ENCODE data around the gene CEP170.

CEP170 gene

GRCh38 chr1:243267914-243268653 is 13.0 kb upstream of the CEP170 start:
- peak; percentile 95 for DNase-seq

- DNase-seq = no peak
Observed at GRCh38 chr1:243267471-243267880, 12.4 kb upstream of the CEP170 start.

DNA sequence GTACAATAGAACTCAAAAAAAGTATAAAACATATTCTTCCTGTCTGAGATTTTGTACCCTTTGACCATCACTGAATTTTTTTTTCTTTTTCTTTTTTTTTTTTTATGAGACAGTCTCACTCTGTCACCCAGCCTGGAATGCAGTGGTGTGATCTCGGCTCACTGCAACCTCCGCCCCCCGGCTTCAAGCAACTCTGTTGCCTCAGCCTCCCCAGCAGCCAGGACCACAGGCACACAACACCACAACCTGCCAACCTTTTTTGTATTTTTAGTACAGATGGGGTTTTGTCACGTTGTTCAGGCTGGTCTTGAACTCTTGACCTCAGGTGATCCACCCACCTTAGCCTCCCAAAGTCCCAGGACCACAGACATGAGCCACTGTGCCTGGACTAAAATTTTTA is 11.2 kb upstream of the CEP170 start:
- no peak for DNase-seq

DNA sequence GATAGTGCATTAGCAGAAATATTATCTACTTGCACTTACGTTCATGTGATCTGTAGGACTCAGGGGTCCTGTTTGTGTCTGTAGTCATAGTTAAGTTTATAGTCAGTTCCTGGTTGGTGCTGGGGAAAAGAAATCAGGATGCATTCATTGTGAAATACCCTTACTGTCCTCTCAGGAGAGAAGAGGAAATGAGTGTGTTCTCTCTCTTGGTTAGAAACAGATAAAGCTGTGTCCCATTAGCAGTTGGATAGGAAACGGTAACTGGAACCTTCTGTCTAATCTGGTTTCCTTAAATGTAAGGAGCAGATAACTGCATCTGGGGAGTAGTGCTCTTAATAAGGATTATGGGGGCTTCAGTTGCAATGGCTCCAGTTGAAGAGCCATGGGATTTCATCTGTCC is 9.6 kb upstream of the CEP170 start:
- peak; percentile 80 for DNase-seq

DNA sequence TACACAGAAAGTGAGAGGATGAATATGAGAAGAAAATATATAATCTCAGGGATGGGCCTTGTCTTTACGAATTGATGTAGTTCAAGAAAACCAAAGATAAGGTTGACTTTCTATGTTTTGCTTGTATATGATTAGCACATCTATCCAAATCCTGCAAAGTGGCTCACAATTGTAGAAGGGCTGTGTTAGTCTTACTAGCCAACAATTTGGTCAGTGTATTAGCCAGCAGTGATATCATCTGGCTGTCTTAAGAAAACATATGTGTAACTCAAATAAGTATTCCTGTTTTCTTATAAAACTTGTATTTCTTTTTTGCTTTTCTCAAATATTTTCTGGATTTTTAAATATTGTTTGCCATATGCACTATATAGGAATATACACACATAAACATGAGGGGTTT is 6.3 kb upstream of the CEP170 start:
- DNase-seq = no peak

DNA sequence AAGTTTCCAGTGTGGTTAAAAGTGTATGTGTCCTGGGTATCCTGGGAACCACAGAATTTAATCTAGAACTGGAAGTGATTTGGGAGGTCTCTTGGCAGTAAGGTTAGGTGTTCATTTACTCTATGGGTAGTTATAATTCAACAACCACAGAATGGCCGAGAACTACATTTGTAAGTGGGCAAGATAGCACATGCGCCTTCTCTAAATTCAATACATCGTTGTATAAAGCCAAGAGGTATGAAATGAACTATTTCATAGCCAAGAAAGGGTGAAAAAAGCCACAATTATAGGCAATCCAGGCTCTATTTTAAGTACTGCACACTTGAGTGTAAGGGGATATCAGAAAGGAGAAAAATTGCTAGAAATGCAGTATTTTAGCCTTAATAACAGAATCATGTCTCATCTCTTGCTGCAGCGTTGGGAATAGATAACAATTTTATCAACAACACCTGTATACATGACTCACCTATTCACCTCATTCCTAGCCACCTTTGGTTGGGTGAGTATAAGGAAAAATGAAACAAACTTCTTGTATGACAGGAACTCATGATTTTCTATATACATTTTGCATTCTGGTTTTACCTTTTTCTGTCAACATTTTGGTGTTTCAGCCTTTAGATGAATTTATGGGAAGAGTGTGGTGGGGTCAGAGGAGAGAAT is 5.3 kb upstream of the CEP170 start:
- DNase-seq = no peak

GRCh38 chr1:243258731-243259130 is 3.6 kb upstream of the CEP170 start:
- DNase-seq = no peak

DNA sequence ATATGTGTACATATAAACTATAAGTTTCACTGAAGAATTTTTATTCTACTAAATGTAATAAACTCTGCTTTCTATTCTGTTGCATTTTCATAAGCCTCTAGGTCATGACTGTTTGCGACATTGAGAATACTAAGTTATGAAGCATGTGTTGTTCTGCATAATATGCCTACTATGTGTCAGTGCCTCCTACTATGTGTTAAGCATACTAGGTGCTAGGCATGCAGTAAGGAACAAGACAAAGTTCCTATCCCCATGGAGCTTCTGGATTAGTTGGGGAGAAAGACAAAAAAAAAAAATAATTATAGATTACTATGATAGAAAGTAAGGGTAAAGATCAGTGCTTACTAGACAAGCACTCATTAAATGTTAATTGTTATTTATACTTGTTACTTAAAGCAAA is 2.1 kb upstream of the CEP170 start:
- no peak for DNase-seq

DNA sequence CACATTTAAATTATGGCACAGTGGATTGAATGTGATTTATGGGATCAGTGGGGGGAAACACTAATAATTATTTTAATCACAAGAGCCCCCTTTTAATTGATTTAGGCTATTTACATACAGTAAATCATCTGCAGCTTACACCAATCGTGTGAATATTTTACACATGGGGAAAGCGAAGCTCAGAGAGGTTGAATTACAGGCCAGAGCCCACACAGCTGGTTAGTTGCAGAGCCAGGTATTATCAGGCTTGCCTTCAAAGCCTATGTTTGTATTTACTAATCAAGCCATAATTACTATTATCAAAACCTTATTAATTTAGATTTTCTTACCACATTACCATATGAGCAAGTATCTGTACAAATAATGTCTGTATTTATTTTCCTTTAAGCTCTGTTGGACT is 1.5 kb upstream of the CEP170 start:
- DNase-seq = no peak

DNA sequence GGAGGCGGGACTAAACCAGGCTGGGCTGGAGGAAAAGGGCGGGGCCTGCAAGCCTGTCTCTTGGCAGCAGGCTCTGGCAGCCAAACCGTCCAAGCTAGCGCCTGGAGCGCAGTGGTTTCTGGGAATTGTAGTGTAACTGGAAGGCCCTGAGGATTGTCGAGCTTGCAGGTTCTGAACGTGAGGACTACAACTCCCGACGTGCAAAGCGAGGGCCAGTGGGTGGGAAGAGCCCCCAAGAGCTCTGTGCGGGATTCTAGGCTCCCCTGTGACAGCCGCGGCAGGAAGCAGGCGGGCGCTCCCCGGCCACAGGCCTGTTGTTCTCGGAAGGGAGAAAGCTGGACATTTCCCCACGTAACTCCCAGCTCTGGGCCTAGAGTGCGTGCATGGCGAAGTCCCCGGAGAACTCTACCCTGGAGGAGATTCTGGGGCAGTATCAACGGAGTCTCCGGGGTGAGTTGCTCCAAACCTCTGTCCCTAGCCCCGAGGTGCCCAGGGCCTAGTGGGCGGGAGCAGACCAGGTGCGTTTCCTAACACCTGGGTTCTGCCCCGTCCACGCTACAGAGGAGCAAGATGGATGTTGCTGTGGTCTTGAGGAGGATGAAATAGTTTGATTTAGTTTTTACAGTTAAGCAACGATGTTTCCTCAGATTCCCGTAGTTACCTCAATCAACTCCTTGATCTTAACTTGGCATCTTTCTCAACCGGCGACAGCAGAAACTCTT is 871 bp upstream of the CEP170 start, which contains the start of gene SDCCAG8:
Gene SDCCAG8 (plus strand): TSS at position 251 of the 722 bp plus-strand sequence. CDS start 133 bp downstream, at position 384.
- peak; percentile 100 for DNase-seq

- peak; percentile 74 for DNase-seq
Observed at GRCh38 chr1:243254233-243254926, 701 bp downstream of the CEP170 start.

- DNase-seq = no peak
Observed at GRCh38 chr1:243253926-243254232, 1.2 kb downstream of the CEP170 start.

- DNase-seq = no peak
Observed at GRCh38 chr1:243253211-243253925, 1.7 kb downstream of the CEP170 start.

- DNase-seq = no peak
Observed at GRCh38 chr1:243251539-243251938, 3.5 kb downstream of the CEP170 start.

GRCh38 chr1:243250102-243250501 is 5.0 kb downstream of the CEP170 start:
- no peak for DNase-seq

DNA sequence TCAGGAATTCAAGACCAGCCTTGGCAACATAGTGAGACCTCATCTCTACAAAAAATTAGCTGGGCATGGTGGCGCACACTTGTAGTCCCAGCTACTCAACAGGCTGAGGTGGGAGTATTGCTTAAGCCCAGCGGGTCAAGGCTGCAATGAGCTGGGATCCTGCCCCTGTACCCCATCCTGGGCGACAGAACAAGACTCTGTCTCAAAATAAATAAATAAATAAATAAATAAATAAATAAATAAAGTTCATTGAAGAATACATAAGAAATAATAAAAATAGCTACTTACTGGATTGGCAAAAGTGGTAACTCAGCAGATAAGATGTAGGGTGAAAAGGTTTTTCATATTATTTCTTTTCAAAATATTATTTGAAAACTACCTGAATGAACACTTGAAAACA is 5.9 kb downstream of the CEP170 start:
- no peak for DNase-seq

DNA sequence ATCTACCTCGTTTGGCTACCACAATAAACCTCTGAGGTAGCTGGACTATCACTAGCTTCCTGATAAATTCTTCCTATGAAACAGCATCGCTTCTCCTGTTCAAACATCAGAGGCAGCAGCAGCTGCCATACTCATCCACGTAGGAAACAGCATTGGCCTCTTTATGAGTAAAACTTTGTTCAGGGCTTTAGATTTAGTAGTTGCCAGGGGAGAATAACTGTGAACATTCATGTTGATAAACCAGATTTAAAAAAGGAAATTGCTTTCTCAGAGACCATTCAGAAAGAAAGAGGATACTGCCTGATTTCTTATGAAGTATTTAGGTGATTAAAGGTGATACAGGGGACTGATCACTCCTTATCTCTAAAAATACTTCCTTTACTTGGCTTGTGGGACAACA is 7.2 kb downstream of the CEP170 start:
- no peak for DNase-seq

- DNase-seq = peak; percentile 33
Observed at GRCh38 chr1:243246916-243247315, 8.2 kb downstream of the CEP170 start.

DNA sequence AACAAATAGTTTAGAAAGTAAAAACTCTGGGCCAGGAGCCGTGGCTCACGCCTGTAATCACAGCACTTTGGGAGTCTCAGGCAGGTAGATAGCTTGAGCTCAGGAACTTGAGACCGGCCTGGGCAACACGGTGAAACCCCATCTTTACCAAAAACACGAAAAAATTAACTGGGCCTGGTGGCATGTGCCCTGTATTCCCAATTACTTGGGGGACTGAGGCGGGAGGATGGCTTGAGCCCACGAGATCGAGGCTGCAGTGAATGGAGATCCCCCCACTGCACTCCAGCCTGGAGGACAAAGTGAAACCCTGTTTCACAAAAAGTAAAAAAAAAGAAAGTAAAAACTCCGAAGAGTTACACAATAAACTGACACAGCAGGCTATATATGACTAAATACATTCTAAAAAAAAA is 10.6 kb downstream of the CEP170 start:
- no peak for DNase-seq

- no peak for DNase-seq
Observed at GRCh38 chr1:243236604-243237252, 18.4 kb downstream of the CEP170 start.

- DNase-seq = peak; percentile 46
Observed at GRCh38 chr1:243234978-243235647, 20.0 kb downstream of the CEP170 start.

Measured in fibroblast of skin of abdomen (primary cell).